Stimulated activated CD8-positive, alpha-beta memory T cell treated with anti-CD3 and anti-CD28 coated beads, Interleukin-12 subunit alpha, Interleukin-12 subunit beta, amount 100 ng/mL, for 4 hours (primary cell): ENCODE measurements around the gene LENEP.

Experiments used
- DNase-seq: peaks from one replicate; pipeline ENCODE4 v3.0.0-alpha.2; 2020; ENCODE audit warnings: low read depth

Gene LENEP

GRCh38 chr1:154998818-154999570, 5.6 kb downstream of the LENEP start:
- DNase-seq: peak; percentile 58

- no peak for DNase-seq
Measured at GRCh38 chr1:154999571-155000410, 6.4 kb downstream of the LENEP start.

GRCh38 chr1:155000411-155000725, 7.0 kb downstream of the LENEP start:
- DNase-seq: no peak

DNA sequence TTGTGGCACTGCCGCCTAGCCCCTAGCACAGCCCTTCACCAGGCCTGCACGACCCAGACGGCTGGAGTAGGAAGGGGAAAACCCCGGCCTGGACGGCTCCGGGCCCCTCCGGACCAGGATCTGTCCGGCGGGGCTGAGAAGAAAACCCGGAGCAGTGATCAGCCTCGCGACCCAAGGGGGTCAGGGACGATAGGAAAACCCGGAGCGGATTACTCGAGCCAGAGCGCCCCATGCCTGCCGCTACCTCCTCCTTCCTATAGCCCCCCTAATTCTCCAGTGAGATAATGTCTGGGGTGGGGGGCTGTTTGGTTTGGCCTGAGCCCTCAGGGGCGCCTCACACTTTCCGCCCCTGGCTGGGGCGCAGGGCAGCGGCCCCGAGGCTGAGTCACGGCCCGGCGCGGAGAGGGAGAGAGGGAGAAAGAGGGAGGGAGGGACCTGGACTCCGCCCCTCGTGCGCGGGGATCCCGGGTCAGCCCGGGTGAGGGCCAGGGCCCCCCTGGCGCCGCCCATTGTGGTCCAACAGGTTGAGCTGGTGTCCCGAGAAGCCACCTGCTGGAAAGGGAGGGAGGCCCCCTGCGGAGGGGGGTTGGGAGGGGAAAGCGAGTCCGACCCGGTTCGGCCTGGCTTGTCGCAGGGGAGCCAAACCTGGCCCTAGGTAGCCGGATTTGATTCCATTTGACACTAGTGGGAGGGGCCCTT, 7.5 kb downstream of the LENEP start:
- peak; percentile 67 for DNase-seq

DNA sequence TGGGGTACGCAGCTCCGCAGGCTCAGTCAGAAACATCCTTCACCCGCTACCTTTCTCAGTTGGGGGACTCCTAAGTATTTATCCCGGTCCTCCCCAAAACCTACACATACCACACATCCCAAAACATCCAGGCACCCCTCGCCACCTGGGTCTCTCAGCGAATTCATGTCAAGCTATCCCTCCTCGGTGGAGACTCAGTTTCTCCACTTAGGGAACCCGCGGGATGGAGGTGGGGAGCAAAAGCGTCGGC, 8.0 kb downstream of the LENEP start:
- no peak for DNase-seq

DNA sequence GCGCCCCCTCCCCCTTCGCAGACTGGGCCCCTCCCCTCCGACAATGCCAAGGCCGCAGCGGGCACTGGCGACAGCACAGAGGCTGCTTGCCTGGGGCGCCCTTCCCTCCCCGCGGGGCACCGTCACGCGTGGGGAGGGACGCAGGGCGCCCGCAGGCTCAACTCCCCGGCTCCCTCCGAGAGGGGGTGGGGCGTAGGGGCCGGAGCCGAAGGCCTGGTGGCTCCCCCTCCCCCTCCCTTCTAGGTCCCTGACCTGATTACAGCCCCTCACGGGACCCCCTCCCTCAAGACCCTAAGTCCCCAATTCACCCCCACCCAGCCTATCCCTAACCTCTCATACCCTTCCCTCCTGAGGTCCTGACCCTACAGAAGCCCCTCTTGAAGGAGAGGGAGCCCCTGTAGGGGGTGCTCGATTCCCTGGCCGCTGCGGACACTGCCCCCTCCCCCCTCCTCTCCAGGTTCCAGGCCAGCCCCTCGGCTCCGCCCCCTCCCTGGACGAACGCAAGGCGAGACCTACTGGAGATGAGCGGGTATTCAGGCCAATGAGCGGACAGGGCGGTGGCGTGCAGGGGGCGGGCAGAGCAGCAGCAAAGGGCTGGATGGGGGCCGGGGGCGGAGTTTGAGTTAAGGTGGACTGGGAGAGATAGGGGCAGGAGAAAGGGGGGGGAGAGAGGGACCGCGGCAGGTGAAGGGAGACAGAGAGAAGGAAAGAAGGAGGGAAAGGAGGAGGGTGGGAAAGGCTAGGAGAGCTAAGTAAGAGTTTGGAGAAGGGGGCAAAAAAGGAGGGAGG, 8.5 kb downstream of the LENEP start:
- DNase-seq: peak; percentile 96

- no peak for DNase-seq
Measured at GRCh38 chr1:155002464-155003226, 9.3 kb downstream of the LENEP start, which contains the start of gene ZBTB7B. TSS of gene ZBTB7B (plus strand) at chr1:155002802. CDS start at chr1:155014661, 11,859 bp downstream.

DNA sequence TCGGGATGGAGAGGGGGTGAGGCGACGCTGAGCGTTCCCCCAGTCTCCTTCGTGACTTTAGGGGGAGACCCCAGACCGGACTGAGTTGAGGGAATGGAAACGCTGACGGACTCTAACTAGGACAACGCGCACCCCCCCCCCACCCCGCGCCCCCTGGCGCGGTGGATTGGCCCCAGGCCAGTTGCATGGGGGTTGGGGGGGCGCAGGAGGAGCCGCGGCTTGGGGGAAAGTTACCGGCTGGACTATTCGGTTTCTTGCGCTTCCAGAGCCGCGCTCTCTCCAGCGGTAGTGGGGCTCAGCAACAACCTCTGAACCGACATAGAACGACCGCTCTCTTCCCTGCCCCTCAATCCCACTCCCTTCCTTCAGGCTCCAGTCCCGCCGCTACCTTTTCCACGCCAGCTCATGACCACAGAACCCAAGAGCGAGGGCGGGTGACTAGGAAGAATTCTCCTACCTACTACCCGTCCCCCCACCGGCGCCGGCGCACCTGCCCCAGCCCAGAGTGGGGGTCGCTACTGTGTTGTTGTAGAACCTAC, 9.9 kb downstream of the LENEP start:
- no peak for DNase-seq

DNA sequence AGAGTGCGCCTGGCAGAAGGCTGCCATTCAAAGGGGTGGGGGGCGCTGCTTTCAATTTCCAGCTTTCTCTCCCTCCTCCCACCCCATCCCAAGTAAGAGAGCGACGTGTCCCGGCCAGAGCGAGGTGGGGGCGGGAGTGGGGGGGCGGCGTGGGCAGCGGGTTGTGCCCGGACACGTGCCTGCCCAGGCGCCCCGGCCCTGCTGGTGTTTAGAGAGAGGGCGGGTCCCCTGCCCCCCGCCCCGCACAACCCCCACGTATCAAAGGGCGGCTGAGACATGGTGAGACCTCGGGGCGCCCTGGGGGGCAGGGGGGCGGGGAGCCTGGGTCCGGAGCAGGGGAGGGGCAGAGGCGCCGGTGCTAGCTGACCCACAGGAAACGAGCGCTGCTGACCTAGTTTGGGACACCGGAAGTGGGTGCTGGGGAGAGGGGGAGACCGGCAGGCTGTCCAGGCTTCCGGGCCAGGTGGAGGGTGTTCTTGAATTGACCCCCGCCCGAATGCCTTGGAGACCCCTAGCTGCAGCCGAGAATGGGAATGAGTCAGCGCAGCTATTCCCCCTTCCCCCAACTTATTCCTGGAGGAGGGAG, 10.5 kb downstream of the LENEP start:
- no peak for DNase-seq

GRCh38 chr1:155004352-155005075, 11.1 kb downstream of the LENEP start:
- no peak for DNase-seq

- DNase-seq: no peak
Measured at GRCh38 chr1:155005076-155006011, 12.0 kb downstream of the LENEP start.

DNA sequence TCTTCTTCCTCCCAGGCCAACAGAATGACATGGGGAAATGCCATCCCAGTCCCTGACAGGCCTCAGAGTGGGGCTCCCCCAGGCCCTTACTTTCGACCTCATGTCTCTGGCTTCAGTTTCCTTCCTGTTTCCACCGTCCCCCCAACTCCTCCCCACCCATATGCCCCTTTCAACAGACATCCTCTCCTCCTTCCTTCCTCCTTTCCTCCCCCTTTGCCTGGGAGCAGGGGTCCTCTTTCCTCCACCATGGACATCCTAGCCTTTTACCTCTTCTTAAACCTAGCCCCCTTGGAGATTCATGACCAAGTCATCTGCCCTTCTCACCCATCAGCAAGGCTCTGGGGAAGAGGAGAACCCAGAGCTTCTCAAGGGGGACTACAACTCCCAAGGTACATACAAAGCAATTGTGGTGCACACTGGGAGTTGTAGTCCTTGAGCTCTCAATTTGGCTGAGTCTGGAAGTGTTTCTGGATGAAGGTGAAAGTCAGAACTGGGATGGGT, 13.3 kb downstream of the LENEP start:
- DNase-seq: no peak

- DNase-seq: no peak
Measured at GRCh38 chr1:155007251-155007828, 14.0 kb downstream of the LENEP start.

DNA sequence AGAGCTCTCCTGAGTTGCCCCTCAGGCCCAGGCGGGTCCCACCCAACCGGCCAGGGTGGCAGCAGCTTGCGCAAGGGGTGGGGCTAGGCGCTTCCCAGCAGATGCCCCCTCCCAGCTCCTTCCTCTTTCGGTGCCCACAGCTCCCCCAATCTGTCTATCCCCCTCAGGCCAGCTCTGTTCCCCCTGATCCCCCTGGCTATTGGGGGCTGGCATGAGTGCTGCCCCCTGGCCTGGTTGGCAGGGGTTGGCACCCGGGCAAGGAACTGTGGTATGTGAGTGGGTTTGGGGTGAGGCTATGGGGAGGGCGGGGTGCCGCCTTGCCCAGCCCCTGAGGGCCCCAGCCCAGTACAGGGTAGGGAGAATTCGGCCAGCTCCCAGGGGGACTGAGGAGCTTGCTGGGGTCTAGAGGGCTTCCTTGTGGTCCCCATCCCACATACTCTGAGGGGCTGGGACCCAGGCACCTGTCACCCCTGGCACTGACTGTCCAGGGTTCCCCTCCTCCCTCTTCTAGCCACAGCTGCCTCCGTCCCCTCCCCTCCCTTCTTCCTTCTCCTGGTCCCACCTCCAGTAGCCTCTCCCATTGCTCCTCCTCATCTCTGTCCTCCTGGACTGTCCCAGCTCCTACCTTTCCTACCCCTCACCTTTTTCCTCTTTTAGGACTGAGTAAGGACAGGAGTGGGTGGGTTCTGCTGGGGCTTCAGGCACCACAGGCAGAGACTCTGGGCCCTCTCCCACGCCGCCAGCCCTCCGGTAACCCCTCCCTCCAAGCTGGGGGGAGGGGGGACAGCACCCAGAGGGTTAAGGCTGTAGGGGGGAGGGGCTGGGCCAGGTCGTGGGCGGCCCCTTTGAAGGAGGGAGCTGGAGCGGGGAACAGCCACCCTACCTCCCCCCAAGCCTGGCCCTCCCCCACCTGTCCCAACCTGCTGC, 14.9 kb downstream of the LENEP start:
- no peak for DNase-seq

DNA sequence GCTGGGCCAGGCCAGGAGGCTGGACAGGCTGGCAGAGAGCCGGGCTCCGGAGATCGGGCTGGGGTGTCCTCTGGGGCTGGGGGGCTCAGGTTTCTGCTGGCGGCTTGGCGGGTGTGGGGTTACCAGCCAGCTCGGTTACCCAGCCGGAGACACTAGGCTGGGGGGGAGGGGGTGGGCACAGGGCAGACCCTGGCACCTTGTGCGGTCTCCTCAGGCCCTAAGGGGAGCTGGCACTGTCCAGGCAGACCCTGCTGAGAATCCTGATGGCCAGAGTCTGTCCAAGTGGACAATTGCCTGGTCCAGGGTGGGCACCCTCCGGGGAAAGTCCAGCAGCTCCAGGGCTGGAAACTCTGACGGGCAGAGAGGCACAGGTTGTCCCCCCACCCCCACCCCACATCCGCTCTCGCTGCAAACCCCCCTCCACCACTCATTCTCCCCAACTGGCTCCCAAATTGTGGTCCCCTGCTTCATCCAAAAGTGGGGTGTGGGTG, 15.9 kb downstream of the LENEP start:
- no peak for DNase-seq

- DNase-seq: no peak
Measured at GRCh38 chr1:155009742-155010141, 16.4 kb downstream of the LENEP start.
